AG09319 (cell line): Measurements from ENCODE around the gene GDAP2.

ENCODE experiments used
- DNase-seq: peaks from one replicate; pipeline ENCODE4 v3.0.0-alpha.2; 2010; ENCODE audit warnings: low read depth; ENCODE audit errors: extremely low read depth
- TF ChIP-seq, protein P1 (sequence below): IDR thresholded peaks from 2 replicates; pipeline ENCODE4 v1.5.1; 2011; ENCODE audit warnings: low read depth, mild to moderate bottlenecking, inconsistent platforms, low read length, moderate library complexity

Gene GDAP2

DNA sequence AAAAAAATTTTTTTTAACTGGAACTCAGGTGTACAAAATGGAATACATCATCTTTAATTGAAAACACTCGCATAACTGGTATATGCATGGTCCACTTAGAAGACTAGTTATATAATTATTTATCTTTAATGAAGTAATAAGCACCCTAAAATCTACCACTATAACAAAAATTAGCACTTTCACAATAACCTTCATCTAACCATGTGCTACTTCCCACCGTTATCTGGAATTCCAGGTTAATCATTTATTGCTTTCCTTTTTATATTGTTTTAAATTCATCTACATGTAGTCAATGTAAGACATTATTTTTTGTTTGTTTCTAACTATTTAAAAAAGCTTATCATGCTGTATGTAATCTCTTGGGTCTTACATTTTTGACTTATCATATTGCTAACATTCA, 39.0 kb downstream of the GDAP2 start:
- TF ChIP-seq, protein P1, sequence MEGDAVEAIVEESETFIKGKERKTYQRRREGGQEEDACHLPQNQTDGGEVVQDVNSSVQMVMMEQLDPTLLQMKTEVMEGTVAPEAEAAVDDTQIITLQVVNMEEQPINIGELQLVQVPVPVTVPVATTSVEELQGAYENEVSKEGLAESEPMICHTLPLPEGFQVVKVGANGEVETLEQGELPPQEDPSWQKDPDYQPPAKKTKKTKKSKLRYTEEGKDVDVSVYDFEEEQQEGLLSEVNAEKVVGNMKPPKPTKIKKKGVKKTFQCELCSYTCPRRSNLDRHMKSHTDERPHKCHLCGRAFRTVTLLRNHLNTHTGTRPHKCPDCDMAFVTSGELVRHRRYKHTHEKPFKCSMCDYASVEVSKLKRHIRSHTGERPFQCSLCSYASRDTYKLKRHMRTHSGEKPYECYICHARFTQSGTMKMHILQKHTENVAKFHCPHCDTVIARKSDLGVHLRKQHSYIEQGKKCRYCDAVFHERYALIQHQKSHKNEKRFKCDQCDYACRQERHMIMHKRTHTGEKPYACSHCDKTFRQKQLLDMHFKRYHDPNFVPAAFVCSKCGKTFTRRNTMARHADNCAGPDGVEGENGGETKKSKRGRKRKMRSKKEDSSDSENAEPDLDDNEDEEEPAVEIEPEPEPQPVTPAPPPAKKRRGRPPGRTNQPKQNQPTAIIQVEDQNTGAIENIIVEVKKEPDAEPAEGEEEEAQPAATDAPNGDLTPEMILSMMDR = no peak
- no peak for DNase-seq

DNA sequence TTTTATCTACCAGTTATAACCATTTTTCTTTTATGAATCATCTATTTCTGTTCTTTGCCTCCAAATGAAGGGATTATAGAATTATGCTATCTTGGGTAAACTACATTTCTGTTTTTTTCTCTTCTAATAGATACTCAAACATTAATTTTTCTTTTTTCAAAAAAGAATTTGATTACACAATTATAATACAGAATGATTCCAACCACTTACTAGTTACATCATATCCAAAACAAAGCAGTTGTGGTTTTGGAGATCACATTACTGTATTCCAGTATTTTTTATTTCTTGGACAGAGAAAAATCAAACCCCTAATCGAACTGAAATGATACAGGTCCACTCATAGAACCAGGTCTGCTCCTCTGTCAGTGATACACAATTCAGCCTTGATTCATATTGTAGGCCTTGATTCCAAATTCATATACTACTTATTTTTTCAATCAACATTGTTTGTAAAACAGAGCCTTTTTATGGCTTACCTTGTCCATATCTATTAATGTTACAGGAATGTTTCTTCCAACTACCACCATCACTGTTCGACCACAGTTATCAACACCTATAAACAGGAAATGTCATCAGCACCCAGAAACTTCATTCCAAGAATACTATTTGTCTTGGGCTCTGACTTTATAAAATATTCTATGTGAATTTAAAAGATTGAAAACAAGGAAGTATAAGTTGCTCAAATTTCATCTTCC, 43.2 kb downstream of the GDAP2 start:
- DNase-seq = peak; percentile 56
- TF ChIP-seq, protein P1 = no peak

DNA sequence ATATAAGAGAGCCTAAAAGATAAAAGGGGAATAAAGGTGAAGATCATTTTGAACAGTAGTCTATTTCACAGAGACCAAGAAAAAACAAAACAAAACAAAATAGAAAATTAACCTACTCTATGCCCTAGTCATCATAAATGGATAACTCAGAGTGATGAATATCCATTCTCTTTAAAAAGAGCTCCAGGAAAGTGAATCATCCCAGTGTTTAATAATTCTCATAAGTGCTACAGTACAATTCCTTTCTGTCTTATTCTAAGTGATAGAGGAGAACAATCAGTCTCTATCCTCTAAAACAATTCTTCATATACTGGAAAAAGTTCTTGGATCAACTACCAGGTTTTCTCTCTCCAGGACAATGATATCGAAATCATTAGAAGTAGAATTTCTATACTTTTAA, 45.8 kb downstream of the GDAP2 start:
- TF ChIP-seq, protein P1 = no peak

DNA sequence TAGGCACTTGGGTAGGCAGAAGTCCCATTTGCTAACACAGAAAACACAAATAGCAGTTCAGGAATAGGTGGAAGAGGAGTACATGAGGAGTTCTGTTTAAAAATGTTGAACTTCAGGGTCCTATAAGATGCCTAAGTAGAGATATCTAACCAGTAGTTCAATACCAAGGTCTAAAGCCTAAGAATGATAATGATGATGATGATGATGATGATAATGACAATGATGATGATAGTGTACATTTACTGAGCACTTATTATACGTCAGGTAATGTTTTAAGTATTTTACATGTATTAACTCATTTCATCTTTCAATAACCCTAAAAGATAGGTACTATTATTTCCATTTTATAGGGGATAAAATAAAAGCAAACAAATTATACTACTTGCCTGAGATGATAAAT, 50.1 kb downstream of the GDAP2 start:
- TF ChIP-seq, protein P1 = no peak

More for the DNA sequence above, 45.8 kb downstream of the GDAP2 start:
- DNase-seq = no peak

DNA sequence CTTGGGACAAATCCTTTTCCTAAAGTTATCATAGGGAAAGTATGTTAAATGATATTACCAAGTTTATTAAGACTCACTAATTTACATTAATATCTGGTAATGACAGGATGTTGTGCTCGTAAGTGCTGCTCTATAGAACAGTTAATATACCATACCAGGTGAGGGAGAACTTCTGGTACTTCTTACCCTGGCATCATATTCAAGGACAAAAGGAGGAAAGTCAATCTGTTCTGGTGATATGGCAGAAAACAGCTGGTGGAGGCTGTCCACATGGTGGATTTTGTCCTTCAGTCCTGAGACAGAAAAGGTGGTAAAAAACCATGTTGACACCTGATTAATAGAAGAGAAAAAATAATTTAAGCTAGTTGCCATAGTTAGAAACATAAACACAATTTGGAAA, 51.6 kb downstream of the GDAP2 start:
- TF ChIP-seq, protein P1 = no peak
- DNase-seq = no peak

More for the DNA sequence above, 50.1 kb downstream of the GDAP2 start:
- DNase-seq = no peak

DNA sequence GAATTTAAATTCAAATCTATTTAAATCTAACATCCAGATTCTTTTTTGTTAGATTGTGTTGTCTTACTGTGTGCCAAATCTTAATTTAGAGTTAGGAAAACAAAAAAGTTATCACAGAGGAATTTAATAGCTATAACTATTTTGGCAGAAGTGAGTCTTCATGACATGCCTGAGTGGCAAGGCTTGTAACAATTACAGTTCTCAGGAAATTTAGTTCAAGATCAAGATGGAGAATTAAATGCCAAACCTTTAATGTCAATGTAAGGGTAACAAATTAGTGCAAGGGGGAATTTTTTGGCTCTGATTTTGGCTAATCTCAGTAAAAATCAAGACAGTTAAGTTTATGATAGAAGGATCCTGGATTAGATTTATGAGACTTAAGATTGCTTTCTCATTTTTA, 58.4 kb downstream of the GDAP2 start:
- TF ChIP-seq, protein P1 = no peak
- peak; percentile 23 for DNase-seq

DNA sequence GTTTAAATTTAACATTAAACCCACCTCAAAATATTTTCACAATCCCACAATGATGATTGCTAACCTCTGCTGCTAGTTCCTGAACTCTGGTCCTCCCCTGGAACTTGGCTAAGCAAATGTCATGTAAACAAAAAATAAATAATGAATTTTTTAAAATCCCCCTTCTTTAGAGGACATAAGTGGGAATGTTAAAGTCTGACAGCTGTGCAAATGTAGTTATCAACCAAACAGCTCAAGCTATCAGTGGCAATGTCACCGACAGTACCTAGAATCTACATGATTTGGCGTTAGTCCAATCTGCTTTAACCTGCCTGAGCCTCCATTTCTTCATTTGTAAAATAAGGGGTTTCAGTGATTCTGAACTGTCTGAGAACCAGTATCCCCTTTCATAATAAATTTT, 67.7 kb downstream of the GDAP2 start:
- TF ChIP-seq, protein P1 = no peak
- no peak for DNase-seq
